Measurements from ENCODE around the gene MYEOV.

The MYEOV gene

GRCh38 chr11:69286374-69287371 is 7.3 kb upstream of the MYEOV start:
- no peak for DNase-seq (ENCODE audit: low spot score)

GRCh38 chr11:69287968-69288882 is 5.7 kb upstream of the MYEOV start:
- no peak for DNase-seq (ENCODE audit: low spot score)

GRCh38 chr11:69288883-69289242 is 5.1 kb upstream of the MYEOV start:
- DNase-seq (ENCODE audit: low spot score), result no peak

GRCh38 chr11:69290806-69291205 is 3.1 kb upstream of the MYEOV start:
- DNase-seq (ENCODE audit: low spot score), result no peak

- no peak for DNase-seq (ENCODE audit: low spot score)
Observed at GRCh38 chr11:69291459-69292110, 2.4 kb upstream of the MYEOV start.

GRCh38 chr11:69292221-69292648 is 1.7 kb upstream of the MYEOV start:
- no peak for DNase-seq (ENCODE audit: low spot score)

- no peak for DNase-seq (ENCODE audit: low spot score)
Observed at GRCh38 chr11:69293087-69293486, 868 bp upstream of the MYEOV start.

- no peak for DNase-seq (ENCODE audit: low spot score)
Observed at GRCh38 chr11:69294571-69295078, 670 bp downstream of the MYEOV start.

- DNase-seq (ENCODE audit: low spot score), result no peak
Observed at GRCh38 chr11:69295079-69295994, 1.4 kb downstream of the MYEOV start.

- DNase-seq (ENCODE audit: low spot score), result no peak
Observed at GRCh38 chr11:69295995-69296889, 2.3 kb downstream of the MYEOV start.

GRCh38 chr11:69296890-69297786 is 3.2 kb downstream of the MYEOV start:
- no peak for DNase-seq (ENCODE audit: low spot score)

- DNase-seq (ENCODE audit: low spot score), result no peak
Observed at GRCh38 chr11:69297787-69298266, 3.9 kb downstream of the MYEOV start.

- no peak for DNase-seq (ENCODE audit: low spot score)
Observed at GRCh38 chr11:69298267-69299022, 4.5 kb downstream of the MYEOV start.

- DNase-seq (ENCODE audit: low spot score), result no peak
Observed at GRCh38 chr11:69299023-69299461, 5.1 kb downstream of the MYEOV start.

- no peak for DNase-seq (ENCODE audit: low spot score)
Observed at GRCh38 chr11:69299572-69299971, 5.6 kb downstream of the MYEOV start.

- no peak for DNase-seq (ENCODE audit: low spot score)
Observed at GRCh38 chr11:69300120-69301060, 6.4 kb downstream of the MYEOV start.

GRCh38 chr11:69301081-69301454 is 7.1 kb downstream of the MYEOV start:
- DNase-seq (ENCODE audit: low spot score), result no peak

All from D341Med (cell line).